AG04450 (cell line): ENCODE results near the gene ZCCHC24. TPM values are rescaled to one million over a fixed set of nuclear protein-coding genes. Genes with fewer than 3 reads are reported as not detected.

ENCODE experiments used
- CTCF ChIA-PET: fragments of 300-600, 350-600 bp; formaldehyde crosslinking; extraction: SDS; loops from one replicate; lab custom pipeline; 2022; ENCODE audit warnings: antibody characterized with exemption, inconsistent platforms; lab: Charles Lee
- POLR2A ChIA-PET: fragments of 350-600 bp; formaldehyde crosslinking; extraction: SDS; loops from one replicate; lab custom pipeline; 2021; ENCODE audit warnings: antibody characterized with exemption, inconsistent platforms; lab: Yijun Ruan, JAX
- DNase-seq: peaks from one replicate; pipeline ENCODE4 v3.0.0-alpha.2; 2011; ENCODE audit warnings: low read depth, low spot score
- H3K27ac ChIP-seq: one replicate; pipeline ENCODE4 v1.5.1; 2012; ENCODE audit warnings: low read depth, low read length, control low read depth
- H3K27me3 ChIP-seq: one replicate; pipeline ENCODE4 v1.6.0; 2012; ENCODE audit warnings: low read length; ENCODE audit not compliant: control insufficient read depth, insufficient read depth
- H3K4me3 ChIP-seq: 2 replicates; pipeline ENCODE4 v1.5.1; 2011; ENCODE audit warnings: mild to moderate bottlenecking, low read depth, low read length, control low read depth
- H3K9me3 ChIP-seq: 2 replicates; pipeline ENCODE4 v1.5.1; 2012; ENCODE audit warnings: low read length; ENCODE audit not compliant: control insufficient read depth, insufficient read depth
- polyA plus RNA-seq: library from polyadenylated mRNA; depleted of rRNA; stranded (reverse); fragments of >200 nt; gene quantifications from 2 replicates; pipeline ENCODE4 v1.2.3, GENCODE V29; 2011
- TF ChIP-seq, protein P1 (sequence below): IDR thresholded peaks from 2 replicates; pipeline ENCODE4 v1.5.1; 2011; ENCODE audit warnings: low read depth, low read length, control low read depth, inconsistent platforms

The ZCCHC24 gene
- polyA plus RNA-seq, 1 experiment = 37.4 TPM

DNA sequence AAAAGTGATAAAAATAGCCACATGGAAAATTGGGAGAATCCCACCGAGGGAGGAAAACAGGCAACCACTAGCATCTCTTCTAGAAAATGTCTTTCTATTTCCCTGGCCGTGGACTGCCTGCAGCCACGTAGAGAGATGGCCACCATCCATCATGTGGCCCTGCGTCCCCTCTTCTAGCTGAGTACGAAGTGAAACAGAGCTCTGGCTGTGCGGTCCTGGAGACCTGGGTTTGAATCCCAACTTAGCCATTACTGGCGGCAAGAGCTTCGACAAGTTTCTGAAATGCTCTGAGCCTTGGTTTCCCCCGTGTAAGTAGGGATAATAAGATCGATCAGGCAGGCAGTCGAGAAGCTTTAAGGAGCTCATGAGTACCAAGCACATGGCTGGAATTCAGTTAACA, 32.9 kb downstream of the ZCCHC24 start:
- CTCF ChIA-PET = interaction anchor here (0.8 to 2.2 kb wide), 2 partner anchors 12 to 38 kb away, joined by 4 to 8 read pairs; no protein-coding TSS in a partner anchor

GRCh38 chr10:79411546-79412495, 33.6 kb downstream of the ZCCHC24 start:
- Histone ChIP-seq H3K27ac (no peak overlapping the region), H3K27me3 (no peaks in the 10 kb centered on the region), H3K9me3 (no peaks in the 10 kb centered on the region), H3K4me3 (no peak overlapping the region)
- TF ChIP-seq, protein P1, sequence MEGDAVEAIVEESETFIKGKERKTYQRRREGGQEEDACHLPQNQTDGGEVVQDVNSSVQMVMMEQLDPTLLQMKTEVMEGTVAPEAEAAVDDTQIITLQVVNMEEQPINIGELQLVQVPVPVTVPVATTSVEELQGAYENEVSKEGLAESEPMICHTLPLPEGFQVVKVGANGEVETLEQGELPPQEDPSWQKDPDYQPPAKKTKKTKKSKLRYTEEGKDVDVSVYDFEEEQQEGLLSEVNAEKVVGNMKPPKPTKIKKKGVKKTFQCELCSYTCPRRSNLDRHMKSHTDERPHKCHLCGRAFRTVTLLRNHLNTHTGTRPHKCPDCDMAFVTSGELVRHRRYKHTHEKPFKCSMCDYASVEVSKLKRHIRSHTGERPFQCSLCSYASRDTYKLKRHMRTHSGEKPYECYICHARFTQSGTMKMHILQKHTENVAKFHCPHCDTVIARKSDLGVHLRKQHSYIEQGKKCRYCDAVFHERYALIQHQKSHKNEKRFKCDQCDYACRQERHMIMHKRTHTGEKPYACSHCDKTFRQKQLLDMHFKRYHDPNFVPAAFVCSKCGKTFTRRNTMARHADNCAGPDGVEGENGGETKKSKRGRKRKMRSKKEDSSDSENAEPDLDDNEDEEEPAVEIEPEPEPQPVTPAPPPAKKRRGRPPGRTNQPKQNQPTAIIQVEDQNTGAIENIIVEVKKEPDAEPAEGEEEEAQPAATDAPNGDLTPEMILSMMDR = no peak
- POLR2A ChIA-PET = interaction anchor here (2.7 kb wide), 1 partner anchor 10 kb away, joined by 12 read pairs; no protein-coding TSS in a partner anchor
- CTCF ChIA-PET = interaction anchor here (0.5 to 2.2 kb wide), 3 partner anchors 11 to 125 kb away, joined by 4 to 8 read pairs (median 4); no protein-coding TSS in a partner anchor
- DNase-seq = no peak

More for the DNA sequence above, 32.9 kb downstream of the ZCCHC24 start:
- no peak for DNase-seq
- POLR2A ChIA-PET = interaction anchor here (2.7 kb wide), 1 partner anchor 10 kb away, joined by 12 read pairs; no protein-coding TSS in a partner anchor
- Histone ChIP-seq H3K27ac (no peak overlapping the region), H3K9me3 (no peaks in the 10 kb centered on the region), H3K4me3 (no peak overlapping the region), H3K27me3 (no peaks in the 10 kb centered on the region)
- TF ChIP-seq, protein P1 = no peak

DNA sequence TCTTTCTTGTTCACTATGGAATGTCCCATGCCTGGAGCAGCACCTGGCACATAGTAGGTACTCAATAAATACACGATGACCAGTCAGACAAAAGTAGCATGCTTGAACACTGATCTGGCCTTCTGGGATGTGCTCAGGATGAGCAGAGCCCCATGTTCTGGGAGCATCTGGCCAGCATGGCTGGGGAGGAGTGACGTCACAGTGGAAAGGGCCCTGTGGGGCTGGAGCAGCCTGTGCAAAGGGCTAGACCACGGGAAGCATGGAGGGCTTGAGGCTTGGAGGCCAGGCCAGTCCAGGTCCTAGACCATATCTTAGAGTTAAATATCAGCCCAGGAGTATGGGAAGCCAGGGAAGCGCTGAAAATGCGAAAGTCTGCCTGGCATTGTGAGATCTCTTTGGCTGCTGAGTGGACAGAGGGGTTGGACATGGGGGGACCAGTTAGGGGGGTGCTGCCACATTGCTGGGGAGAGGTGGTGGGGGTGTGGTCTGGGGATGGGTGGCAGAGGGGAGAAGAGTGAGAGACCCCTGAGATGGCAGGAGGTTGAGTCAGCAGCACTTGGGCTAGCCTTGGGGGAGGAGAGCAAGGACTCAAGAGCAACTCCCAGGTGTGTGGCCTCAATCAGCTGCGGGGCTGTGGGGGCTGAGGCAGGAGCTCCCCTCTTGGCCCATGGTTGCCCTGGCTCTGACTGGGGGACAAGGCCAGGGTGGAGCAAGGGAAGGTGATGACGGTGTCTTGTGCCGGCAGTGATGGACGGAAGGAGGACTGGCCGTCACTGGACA, 34.9 kb downstream of the ZCCHC24 start:
- POLR2A ChIA-PET = no interaction called here
- H3K4me3 ChIP-seq = no peak overlapping the region
- no peak for DNase-seq
- H3K27ac ChIP-seq = no peak overlapping the region
- CTCF ChIA-PET = no interaction called here
- no peaks in the 10 kb centered on the region for H3K27me3 ChIP-seq
- H3K9me3 ChIP-seq = no peaks in the 10 kb centered on the region; the same call in 1 of the 2 replicates
- TF ChIP-seq, protein P1 = no peak

DNA sequence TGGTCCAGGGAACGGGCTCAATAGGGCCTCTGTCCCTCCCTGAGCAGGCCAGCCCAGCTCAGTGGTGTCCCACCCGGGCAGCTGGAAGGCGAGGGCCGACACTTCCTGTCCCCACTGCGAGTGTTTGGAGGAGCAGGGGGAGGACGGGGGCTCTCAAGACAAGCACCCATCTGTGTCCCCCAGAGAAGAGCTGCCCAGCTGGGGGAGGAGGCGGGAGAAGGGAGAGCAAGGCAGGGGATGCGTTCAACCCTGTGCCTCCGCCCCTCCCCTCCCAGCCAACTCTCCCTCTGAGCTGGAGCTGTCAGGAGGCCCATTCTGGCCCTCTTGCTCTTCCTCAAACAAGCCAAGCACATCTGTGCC, 35.7 kb downstream of the ZCCHC24 start:
- Histone ChIP-seq H3K27me3 (no peaks in the 10 kb centered on the region), H3K9me3 (peaks cover 5% of the 10 kb centered on the region), H3K4me3 (no peak overlapping the region), H3K27ac (no peak overlapping the region)
- CTCF ChIA-PET = no interaction called here
- POLR2A ChIA-PET = no interaction called here
- TF ChIP-seq, protein P1 = no peak
- DNase-seq = no peak
